Activated effector memory CD4-positive, alpha-beta T cell treated with anti-CD3 and anti-CD28 coated beads, Interleukin-2, amount 50 U/mL, for 16 hours (primary cell): ENCODE measurements around the gene HOXB6.

Experiments
- DNase-seq: peaks from one replicate; pipeline ENCODE4 v3.0.0-alpha.2; 2020

The HOXB6 gene

DNA sequence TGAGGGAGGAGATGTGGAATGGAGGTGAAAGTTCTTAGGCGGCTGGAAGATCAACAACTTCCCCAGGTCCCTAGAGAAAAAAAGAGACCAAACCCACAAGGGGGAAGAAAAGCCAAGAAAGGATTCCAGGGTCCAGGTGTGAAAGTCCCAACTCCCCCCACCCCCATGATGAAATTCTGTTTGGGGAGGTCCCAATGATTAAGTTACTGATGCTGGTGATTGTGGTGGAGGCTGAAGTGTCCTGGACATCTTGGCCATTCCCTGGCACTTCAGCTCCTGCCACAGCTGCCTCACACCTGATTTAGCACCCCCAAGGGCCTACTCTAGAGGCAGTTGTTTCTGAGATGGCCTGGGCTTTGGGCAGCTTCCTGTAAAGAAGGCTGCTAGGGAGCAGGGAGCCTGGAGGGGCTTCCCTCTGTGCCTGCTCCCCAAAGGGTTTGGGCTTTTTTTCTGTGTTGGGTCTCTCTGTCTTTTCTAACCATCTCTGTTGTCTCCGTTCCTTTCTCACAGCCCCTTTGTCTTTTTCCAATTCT lies 39.7 kb downstream of the HOXB6 start:
- DNase-seq = no peak

DNA sequence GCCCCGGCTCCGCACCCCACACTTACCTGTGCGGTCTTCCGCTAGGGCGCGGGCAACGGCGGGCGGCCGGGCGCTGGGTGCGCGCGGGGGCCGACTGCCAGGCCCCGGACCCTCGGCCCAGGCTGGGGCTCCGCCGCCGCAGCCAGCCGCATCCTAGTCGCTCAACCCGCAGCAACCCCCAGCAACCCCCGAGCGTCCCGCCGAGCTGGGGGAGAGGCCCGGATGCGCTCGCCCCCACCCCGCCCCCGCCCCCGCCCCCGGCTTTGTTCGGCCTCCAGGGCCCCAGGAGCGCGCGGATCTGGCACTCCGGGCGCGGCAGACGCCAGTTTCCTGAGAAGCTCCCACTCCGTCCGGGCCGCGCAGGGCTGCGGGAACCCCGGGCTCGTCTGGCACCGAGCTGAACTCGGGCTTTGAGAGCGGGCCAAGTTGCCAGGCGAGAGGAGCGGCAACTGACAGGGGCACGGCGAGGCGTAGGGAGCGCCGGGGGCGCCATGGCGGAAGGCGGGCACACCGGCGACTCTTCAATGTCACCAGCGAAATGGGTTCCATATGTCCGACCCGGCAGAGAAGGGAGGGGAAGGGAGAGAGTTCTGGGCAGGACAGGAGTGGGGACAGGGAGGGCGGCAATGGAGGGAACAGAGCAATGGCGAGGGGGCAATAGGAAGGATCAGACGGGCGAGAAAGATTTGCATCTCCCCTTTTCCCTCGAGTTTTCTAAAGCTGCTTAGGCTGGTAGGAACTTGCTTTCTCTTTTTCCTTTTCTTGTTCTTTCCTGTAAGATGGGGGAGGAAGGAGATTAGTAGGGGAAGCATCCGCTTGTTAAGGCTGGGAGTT lies 40.4 kb downstream of the HOXB6 start:
- no peak for DNase-seq

DNA sequence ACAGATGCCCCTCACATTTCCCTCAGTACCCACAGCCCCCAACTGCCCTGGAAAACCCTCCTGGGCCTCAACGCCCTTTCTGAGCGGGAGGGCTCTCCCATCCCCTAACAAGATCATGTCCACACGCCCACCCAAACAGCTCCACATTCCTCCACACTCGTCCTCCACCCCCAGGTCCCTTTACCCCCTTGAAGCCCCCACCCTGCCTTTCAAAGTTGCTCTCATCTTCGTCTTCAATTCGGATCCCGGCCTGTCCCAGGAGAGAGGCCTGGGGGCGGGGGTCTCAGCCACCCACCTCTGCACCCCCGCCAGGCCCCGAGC lies 41.0 kb downstream of the HOXB6 start:
- DNase-seq = no peak

DNA sequence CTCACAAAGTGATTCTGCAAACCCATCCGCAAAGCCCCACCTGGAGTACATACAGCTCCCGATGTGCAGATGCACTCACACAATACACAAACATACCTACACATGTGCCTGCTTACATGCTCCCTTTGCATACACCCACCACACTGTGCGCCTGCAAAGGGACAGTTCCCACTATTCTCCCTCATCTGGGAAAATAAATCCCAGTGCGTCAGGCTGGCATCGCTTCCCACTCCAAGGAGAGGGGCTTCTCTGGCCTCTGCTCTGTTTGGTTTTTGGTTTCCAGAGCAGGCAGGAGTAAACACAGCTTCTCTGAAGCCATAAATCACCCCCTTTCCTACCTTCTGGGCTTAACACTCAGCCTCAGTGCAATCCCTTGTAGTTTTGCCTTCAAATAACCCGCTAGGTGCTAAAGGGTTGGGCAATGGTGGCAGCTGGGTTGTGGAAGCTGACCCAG lies 41.4 kb downstream of the HOXB6 start:
- DNase-seq = no peak

DNA sequence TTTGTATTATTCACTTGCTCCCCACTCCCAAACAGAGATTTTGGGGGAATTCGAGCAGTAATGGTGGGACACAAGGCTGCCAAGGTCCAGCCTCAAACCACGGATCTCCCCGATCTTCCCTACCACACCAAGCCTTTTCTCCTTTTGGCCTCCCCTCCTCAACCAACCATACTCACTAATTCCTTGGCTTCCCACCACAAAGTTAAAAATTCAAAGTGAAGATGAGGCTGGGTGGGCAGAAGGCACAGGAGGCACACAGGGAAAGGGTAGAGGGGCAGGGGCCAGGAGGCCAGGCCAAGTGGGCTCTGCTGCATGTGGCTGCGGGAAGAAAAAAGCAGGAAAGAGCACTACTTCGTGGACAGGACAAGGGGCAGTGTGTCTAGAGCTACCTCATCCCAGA lies 41.9 kb downstream of the HOXB6 start:
- no peak for DNase-seq

DNA sequence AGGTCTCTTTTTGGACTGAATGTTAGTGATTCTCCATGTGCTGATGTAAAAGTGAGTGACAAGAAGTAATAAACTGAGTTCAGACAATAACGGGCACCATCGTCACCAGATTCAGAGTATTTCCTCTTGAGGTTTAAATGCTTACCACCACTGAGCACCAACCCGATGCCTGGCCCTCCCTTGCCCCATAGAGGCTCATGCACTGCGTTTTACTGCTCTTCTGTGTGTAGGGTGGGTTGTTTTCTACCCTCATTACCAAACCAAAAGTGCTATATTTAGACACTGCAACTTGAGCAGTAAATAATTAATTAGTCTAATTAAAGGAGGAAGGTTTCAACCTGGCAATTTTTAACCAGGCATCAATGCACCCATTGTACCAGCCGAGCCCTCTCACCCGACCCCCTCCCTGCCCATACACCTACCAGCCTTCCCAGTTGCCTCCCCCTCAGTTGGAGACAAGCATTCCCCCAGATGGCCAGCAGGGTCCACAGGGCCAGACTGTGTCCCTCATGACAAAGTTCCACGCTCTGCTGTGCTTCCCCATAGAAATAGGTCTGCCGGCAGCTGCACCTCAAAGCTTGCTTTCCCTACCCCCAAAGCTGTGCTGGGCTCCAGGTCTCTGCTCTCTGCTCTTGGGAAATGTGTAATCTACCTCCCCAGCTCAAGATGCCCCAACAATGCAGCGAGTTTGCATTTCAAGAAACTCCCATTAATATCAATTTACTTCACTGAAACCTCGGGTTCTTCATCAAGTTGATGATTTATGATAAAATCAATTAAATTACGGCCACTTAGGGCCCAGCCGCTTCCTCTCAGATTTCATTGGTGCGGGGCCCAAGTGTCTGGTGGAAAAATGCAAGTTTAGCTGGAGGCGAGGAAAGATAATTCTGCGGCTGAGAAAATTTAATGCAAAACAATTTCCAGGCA lies 42.6 kb downstream of the HOXB6 start:
- no peak for DNase-seq

DNA sequence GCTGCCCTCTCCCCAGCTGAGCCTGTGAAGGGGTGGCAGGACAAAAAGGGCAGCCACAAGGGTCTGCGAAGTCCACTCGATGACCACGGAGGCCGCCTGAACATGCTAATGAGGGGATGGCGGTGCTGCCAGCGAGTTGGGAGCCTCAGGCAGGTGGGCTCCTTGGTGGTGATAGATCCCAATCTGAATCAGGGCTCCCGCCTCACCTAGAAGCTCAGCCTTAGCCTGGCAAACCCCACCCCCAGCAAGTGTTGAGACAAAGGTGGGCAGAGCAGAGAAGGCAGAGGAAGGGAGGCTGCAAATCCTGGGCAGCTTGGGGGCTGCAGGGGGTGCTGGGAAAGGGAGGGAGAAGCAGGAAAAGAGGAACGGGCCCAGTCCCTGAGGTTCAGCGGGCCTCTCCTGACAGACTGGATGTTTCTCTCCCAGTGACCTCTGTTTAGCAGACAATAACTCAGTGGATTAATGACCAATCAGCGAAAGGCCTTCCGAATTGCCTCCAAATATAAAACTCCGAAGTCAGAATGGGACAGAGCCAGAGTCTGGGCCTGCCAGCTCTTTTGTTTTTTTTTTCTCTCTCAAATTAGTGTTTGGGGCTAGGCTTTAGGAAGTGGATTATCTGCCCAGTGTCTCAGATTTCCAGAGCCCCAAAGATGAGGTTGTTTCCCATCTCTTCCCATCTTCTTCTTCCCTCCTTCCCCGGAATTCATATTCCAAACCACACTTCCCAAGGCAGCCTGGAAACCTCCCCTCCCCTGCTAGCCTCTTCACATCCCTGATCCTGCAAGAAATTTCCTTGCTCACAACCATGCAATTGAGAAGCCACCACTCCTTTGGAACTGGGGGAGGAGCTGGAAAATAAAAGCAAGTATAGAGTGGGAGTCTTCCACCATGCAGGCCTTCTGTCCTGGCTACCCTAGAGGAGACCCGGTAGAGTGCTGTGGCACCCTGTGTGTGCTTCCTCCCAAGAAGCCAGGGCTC lies 44.7 kb downstream of the HOXB6 start:
- DNase-seq = no peak

DNA sequence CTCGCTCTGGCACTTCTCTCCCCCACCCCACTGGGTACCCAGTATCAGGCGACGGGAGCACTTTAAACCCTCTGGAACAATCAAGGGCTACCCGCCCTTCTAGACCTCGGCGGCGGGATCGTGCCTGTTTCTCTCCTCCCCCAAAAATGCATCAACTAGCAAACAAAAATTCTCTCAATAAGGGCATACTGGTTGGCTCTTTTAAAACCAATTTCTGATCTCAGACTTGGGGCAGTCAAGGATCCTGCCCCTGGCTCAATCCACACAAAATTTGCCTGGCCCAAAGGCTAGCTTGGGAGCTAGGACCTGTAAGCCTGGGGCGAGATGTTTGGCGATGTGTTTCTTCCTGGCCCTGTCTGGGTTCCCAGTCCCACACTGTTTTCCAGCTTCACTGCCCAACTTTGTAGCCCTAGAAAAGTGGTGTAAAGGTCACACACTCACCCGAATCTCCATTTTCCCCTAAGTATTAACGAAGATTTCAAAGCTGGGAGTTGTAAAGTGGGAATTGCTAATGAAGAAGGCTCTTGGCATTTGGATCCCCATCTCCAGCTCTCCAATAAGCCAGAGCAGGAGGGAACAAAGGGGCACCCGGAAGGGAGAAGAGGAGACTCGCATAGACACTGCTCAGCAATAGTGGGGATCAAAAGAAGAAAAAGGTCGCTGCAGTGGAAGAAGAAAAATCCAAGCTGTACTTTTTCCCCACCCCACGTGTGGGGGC lies 45.5 kb downstream of the HOXB6 start:
- DNase-seq = no peak

DNA sequence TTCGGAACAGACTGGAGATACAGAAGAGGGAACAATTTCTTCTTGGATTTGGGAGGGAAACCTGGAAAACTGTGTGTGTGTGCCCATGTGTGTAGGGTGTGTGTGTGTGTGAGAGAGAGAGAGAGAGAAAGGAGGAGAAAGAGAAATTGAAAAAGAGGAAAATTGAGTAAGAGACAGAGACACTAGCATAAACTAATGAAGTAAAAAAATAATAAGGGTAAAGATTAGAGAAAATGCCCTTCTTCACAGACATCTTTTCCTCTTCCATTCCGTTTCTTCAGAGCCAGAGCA lies 46.0 kb downstream of the HOXB6 start:
- no peak for DNase-seq

DNA sequence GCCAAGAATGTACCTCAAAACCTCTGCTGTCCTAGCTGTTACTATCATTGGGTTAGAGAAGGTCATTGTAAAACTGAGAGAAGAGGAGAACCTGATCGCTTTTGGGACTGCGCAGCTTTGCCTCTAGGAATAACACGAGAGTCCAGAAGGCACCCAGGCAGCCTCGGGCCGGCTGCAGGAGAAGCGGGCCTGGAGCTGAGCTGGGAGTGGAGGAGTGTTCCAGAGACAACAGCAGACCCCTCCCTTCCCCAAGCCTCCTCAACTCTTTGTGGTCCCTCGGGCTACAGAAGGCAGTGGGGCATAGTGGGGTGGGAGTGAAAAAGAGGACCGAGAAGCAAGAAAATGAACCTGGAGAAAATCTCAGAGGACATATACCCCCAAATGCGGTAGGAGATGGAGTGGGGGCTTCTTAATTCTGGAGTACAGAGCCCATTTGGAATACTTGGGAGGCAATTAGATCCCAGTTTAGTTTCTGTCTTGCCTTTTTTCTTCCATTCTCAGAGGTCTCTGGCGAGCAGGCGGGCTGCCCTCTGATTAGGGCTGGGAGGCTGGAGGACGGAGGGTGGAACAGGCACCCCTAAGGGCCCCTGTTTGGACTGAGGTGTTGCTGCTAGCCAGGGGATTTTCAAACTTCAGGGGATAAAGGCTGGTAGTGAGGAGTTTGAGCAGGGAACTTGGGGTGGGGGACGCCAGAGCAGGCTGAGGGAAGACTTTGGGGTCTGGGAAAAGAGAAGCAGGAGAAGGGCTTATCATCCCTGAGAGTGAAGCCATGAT lies 46.5 kb downstream of the HOXB6 start:
- no peak for DNase-seq

DNA sequence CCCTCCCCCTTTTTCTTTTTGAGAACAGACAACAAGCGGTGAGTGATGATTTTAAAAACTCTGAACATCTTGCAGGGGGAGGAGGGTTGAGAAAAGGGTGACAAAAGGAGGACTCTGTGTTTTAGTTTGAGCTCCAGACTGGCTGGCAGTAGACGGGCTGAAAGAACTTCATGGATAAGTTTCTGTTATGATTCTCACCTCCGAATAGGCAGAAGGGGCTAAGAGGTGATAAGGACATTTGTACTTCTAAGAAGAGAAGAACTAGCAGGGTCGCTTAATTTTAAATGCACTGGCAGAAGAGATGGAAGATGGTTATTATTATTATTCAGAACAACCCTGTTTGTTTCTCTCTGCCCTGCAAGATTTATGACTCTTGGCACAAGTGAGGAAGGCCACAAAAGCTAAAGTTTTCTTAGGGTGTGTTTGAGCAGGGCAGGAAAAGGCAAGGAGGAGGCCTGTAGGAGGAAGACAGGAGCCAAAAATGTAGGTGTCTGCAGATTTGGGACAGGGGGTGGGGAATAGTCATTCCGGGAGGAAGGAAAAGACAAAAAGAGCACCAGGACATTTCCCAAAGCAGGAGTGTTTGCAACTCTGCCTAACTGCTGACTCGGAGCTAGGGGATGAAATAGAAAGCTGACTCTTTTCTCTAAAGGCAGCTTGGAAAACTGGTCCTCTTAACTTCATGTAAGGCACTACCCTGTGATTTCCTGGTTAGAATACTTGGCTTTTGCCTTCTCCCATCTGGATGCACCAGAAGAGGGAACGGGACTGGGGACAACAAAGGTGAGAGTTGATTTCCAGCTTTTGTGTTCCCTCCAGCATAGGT lies 48.0 kb downstream of the HOXB6 start:
- no peak for DNase-seq

DNA sequence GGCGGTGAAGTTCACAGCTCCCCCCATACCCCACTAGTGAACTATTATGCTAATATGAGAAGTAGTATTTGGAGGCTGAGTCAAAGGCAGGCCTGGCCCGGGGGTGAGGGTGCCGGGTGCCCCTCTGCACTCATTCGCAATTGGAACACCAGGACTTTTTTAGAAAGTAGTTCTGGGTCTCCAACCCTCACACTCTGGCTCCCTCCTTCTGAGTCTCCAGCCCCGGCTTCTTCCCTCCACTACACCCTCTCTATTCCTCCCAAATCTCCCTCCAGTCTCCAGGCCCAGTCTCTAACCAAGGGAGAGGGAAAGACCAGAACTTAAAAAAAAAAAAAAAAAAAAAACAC lies 48.6 kb downstream of the HOXB6 start:
- DNase-seq = no peak

DNA sequence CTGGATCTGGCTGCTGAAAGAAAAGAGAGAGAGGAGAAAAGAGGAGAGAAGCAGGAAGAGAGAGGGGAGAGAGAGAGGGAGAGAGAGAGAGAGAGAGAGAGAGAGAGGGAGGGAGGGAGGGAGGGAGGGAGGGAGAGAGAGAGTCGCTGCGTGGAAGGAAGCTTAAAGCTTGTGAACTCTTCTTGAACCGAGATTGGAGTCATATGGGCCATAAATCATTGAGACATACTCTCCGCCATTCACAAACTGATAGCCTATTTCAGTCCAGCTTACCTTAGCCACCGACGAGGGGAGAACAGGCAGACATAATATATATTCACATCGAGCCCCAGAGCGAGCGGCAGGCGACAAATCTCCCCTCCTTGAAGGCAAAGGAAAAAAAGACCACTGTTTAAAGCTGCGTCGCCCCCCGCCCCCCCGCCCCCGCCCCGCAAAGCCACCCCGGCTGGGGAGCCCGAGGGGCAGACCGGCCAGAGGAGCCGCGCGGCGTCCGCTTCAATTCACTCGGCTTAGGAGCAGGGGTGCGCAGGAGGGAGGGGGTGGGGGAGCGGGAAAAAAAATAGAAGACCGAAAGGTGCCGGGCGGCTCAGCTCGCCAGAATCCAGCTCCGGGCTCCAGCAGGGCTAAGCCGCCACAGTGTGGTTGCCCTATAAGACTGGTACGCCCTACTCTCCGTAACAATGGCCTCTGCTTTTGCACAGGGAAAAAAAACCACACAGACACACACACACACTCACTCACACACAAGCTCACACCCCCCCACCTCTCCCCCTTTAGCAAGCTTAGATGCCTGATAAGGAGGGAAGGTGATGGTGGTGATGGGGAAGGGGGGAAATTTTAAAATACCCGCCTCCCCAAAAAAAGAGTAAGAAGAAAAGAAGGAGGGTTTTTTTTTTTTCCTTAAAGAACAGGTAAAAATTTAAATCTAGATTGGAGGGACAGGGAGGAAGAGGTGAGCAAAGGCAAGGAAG lies 49.2 kb downstream of the HOXB6 start:
- DNase-seq = no peak

DNA sequence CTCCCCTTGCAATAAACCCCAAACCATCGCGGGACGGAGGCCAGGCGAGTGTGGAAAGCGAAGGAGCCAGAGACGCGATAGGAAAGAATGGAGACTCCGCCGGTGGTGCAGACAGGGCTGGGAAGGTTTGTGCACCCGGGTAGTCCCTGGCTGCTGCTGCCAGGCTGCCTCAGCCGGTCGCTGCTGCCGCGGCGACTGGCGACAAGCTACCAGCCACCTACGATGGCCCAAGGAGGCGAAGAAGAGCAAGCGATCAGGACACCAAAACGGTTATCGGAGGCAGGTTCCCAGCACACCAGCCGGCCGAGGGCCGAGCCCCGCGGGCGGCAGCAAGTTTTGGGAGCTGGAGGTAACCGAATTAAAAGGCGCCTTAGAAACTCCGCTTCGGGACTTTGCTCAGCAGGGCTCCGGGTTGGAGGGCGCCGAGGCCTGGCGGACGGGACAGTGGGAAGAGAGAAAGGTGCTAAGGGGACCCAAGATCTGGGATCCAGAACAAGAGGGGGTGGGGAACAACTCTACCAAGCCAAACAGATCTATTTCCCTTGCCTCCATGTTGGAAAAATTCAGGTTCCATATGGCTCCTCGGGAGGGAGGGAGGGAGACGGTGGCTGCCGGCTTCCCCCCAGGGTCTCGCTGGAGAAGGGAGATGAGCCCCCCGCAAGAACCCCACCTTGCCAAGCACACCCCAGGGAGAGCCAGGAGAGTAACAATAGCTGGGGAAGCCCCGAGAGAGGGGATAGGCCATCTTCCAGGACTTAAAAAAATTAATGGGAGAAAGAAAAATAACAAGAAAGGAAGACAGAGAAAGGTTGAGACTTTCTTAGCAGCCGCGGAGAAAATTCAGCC lies 50.2 kb downstream of the HOXB6 start:
- no peak for DNase-seq

DNA sequence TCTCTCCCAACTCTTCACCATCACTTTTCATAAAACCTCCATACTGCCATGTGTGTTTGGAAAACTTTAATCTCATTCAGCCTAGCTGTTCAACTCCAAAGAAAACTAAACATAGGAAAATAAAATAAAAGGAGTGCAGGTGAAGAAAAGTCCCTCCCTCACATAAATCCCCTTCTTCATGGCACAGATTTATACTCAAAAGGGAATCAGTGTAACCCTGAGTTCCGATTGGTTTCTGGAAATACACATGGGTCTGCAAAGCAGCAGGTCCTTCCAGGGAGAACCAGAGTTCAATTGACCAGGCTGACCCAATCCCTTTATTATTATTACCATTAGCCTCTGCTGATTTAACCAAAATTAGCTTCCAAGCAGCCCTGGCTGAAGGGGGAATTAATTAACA lies 51.0 kb downstream of the HOXB6 start:
- no peak for DNase-seq

DNA sequence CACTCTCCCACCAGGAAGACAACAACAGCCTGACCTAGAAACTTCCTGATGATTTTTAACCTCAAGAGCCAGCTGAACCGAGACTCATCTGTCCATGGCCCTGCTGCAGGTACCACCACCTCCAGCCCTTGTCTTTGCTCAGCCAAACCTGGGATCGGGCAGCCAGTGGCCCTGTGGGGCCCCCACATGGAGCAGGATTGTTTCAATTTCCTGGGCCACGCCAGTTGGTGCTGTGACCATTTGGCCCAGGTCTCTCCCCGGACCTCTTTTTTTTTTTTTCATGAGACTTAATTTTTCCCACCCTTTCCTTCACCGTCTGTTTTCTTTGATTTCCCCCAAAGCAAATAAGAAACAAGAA lies 51.6 kb downstream of the HOXB6 start:
- no peak for DNase-seq

DNA sequence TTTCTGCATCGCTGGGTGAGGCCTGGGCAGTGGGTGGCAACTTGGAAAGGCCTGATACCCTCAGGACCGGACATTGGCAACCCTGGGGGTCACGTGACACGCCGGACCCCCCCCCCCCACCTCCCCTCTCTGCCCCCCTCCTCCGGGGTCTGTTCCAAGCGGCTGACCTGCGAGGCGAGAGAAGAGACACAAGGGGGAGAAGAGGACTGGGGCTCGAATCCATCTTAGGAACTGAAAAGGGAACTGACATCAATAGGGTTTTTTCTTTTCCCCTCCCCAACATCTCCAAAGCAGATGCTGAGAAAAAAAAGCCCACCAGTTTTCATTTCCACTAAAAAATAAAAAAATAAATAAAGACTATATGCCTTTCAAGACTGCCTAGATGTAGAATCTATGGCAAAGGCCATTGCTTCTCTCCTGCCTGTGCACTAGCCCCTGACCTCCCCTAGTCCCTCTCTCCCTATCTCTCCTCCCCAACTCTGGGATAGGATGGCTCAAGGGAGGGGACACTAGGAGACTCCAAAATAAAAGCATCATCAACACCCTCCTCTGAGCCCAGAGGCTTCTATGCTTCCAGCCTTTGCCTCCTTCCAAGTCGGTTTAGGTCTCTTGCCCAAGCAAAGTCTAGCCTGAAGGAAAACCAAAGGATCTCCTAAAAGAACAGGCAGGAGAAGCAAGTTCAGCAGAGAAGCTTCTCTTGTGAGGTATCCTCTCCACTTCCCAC lies 52.2 kb downstream of the HOXB6 start:
- no peak for DNase-seq
